Activated T-helper 17 cell treated with anti-CD3 and anti-CD28 coated beads, Interleukin-2, amount 50 U/mL, for 72 hours (primary cell): ENCODE measurements around the gene GSK3B. TPM values are rescaled to one million over a fixed set of nuclear protein-coding genes. Genes with fewer than 3 reads are reported as not detected.
A peak's percentile ranks its signal among the peaks of the same experiment; 100 is the strongest.

Experiments
- ATAC-seq: fragments of 150-1000 bp; cut with Tn5 transposase; replicated peaks from 2 replicates; pipeline ENCODE4 v1.10.0; 2021; ENCODE audit warnings: mild to moderate bottlenecking, moderate library complexity
- H3K27ac Mint-ChIP-seq: one replicate; pipeline ENCODE4 v1.8.0; 2022; ENCODE audit warnings: mixed read lengths
- H3K27me3 Mint-ChIP-seq: one replicate; pipeline ENCODE4 v1.8.0; 2022; ENCODE audit warnings: mixed read lengths
- H3K36me3 Mint-ChIP-seq: one replicate; pipeline ENCODE4 v1.8.0; 2022; ENCODE audit warnings: low read depth, mild to moderate bottlenecking, mixed read lengths
- H3K4me1 Mint-ChIP-seq: one replicate; pipeline ENCODE4 v1.8.0; 2022; ENCODE audit warnings: mixed read lengths
- H3K4me3 Mint-ChIP-seq: one replicate; pipeline ENCODE4 v1.8.0; 2022; ENCODE audit warnings: mild to moderate bottlenecking, mixed read lengths
- H3K9me3 Mint-ChIP-seq: one replicate; pipeline ENCODE4 v1.8.0; 2022; ENCODE audit warnings: mixed read lengths
- total RNA-seq, 2 donors: library from RNA; stranded (reverse); gene quantifications; one replicate each; pipeline ENCODE4 v1.2.3, GENCODE V29; 2022

GSK3B gene
- total RNA-seq, 2 donors from 2014 or later: 31.5 to 36.9 TPM

GRCh38 chr3:119794401-119794800 lies 299.8 kb downstream of the GSK3B start:
- Mint-ChIP-seq H3K27ac (no peak overlapping the region), H3K4me3 (no peak overlapping the region), H3K36me3 (no peaks in the 10 kb centered on the region), H3K27me3 (peaks cover 13% of the 10 kb centered on the region), H3K4me1 (no peaks in the 10 kb centered on the region), H3K9me3 (no peaks in the 10 kb centered on the region)
- ATAC-seq: no peak

GRCh38 chr3:119792270-119792669 lies 302.0 kb downstream of the GSK3B start:
- Mint-ChIP-seq H3K9me3 (peaks cover 3% of the 10 kb centered on the region), H3K36me3 (no peaks in the 10 kb centered on the region), H3K4me1 (no peaks in the 10 kb centered on the region), H3K4me3 (no peak overlapping the region), H3K27ac (no peak overlapping the region), H3K27me3 (peaks cover 5% of the 10 kb centered on the region)
- ATAC-seq: no peak

- no peaks in the 10 kb centered on the region for H3K4me1 Mint-ChIP-seq
- H3K36me3 Mint-ChIP-seq: no peaks in the 10 kb centered on the region
- no peak overlapping the region for H3K27ac Mint-ChIP-seq
- no peak for ATAC-seq
- no peak overlapping the region for H3K4me3 Mint-ChIP-seq
- no peaks in the 10 kb centered on the region for H3K27me3 Mint-ChIP-seq
- H3K9me3 Mint-ChIP-seq: peaks cover 3% of the 10 kb centered on the region
Observed at GRCh38 chr3:119790369-119790768, 303.9 kb downstream of the GSK3B start.

GRCh38 chr3:119786409-119786808 lies 307.8 kb downstream of the GSK3B start:
- H3K9me3 Mint-ChIP-seq: peaks cover 3% of the 10 kb centered on the region
- H3K27me3 Mint-ChIP-seq: no peaks in the 10 kb centered on the region
- no peak overlapping the region for H3K27ac Mint-ChIP-seq
- H3K4me3 Mint-ChIP-seq: no peak overlapping the region
- no peaks in the 10 kb centered on the region for H3K36me3 Mint-ChIP-seq
- ATAC-seq: no peak
- no peaks in the 10 kb centered on the region for H3K4me1 Mint-ChIP-seq

GRCh38 chr3:119783883-119784282 lies 310.4 kb downstream of the GSK3B start:
- H3K27me3 Mint-ChIP-seq: no peaks in the 10 kb centered on the region
- no peaks in the 10 kb centered on the region for H3K36me3 Mint-ChIP-seq
- no peaks in the 10 kb centered on the region for H3K4me1 Mint-ChIP-seq
- H3K4me3 Mint-ChIP-seq: no peak overlapping the region
- no peak for ATAC-seq
- H3K27ac Mint-ChIP-seq: no peak overlapping the region
- H3K9me3 Mint-ChIP-seq: no peaks in the 10 kb centered on the region

- H3K27me3 Mint-ChIP-seq: no peaks in the 10 kb centered on the region
- no peak for ATAC-seq
- no peak overlapping the region for H3K4me3 Mint-ChIP-seq
- no peaks in the 10 kb centered on the region for H3K9me3 Mint-ChIP-seq
- H3K36me3 Mint-ChIP-seq: no peaks in the 10 kb centered on the region
- H3K27ac Mint-ChIP-seq: no peak overlapping the region
- H3K4me1 Mint-ChIP-seq: no peaks in the 10 kb centered on the region
Observed at GRCh38 chr3:119783255-119783654, 311.0 kb downstream of the GSK3B start.

- no peak for ATAC-seq
- no peaks in the 10 kb centered on the region for H3K36me3 Mint-ChIP-seq
- H3K27ac Mint-ChIP-seq: no peak overlapping the region
- H3K4me1 Mint-ChIP-seq: no peaks in the 10 kb centered on the region
- H3K9me3 Mint-ChIP-seq: no peaks in the 10 kb centered on the region
- H3K27me3 Mint-ChIP-seq: no peaks in the 10 kb centered on the region
- no peak overlapping the region for H3K4me3 Mint-ChIP-seq
Observed at GRCh38 chr3:119782460-119782859, 311.8 kb downstream of the GSK3B start.

- Mint-ChIP-seq H3K27me3 (no peaks in the 10 kb centered on the region), H3K27ac (peak within 1 kb of the TSS; percentile 80), H3K4me3 (no peak within 1 kb of the TSS), H3K4me1 (no peaks in the 10 kb centered on the region), H3K36me3 (no peaks in the 10 kb centered on the region), H3K9me3 (peaks cover under 1% of the 10 kb centered on the region)
- no peak for ATAC-seq
Observed at GRCh38 chr3:119781330-119782198, 312.7 kb downstream of the GSK3B start, which contains the start of gene NR1I2. Gene NR1I2, plus strand, starts transcription at chr3:119782101.

- no peaks in the 10 kb centered on the region for H3K4me1 Mint-ChIP-seq
- no peak overlapping the region for H3K4me3 Mint-ChIP-seq
- H3K27ac Mint-ChIP-seq: peak overlapping the region; percentile 80
- peaks cover 10% of the 10 kb centered on the region for H3K9me3 Mint-ChIP-seq
- ATAC-seq: no peak
- H3K27me3 Mint-ChIP-seq: peaks cover 2% of the 10 kb centered on the region
- H3K36me3 Mint-ChIP-seq: no peaks in the 10 kb centered on the region
Observed at GRCh38 chr3:119779731-119780383, 314.4 kb downstream of the GSK3B start.

GRCh38 chr3:119778811-119779210 lies 315.4 kb downstream of the GSK3B start:
- Mint-ChIP-seq H3K36me3 (no peaks in the 10 kb centered on the region), H3K4me3 (no peak overlapping the region), H3K27ac (no peak overlapping the region), H3K4me1 (no peaks in the 10 kb centered on the region), H3K9me3 (peaks cover 11% of the 10 kb centered on the region), H3K27me3 (peaks cover 3% of the 10 kb centered on the region)
- ATAC-seq: no peak

GRCh38 chr3:119778176-119778575 lies 316.1 kb downstream of the GSK3B start:
- Mint-ChIP-seq H3K27me3 (peaks cover 3% of the 10 kb centered on the region), H3K27ac (no peak overlapping the region), H3K36me3 (no peaks in the 10 kb centered on the region), H3K4me3 (no peak overlapping the region), H3K9me3 (peaks cover 11% of the 10 kb centered on the region), H3K4me1 (no peaks in the 10 kb centered on the region)
- no peak for ATAC-seq

GRCh38 chr3:119776304-119776703 lies 317.9 kb downstream of the GSK3B start:
- no peak for ATAC-seq
- Mint-ChIP-seq H3K27ac (no peak overlapping the region), H3K4me3 (no peak overlapping the region), H3K9me3 (peaks cover 11% of the 10 kb centered on the region), H3K27me3 (peaks cover 3% of the 10 kb centered on the region), H3K4me1 (no peaks in the 10 kb centered on the region), H3K36me3 (no peaks in the 10 kb centered on the region)

- Mint-ChIP-seq H3K4me1 (no peaks in the 10 kb centered on the region), H3K36me3 (no peaks in the 10 kb centered on the region), H3K27me3 (peaks cover 3% of the 10 kb centered on the region), H3K27ac (no peak overlapping the region), H3K4me3 (no peak overlapping the region), H3K9me3 (peaks cover 11% of the 10 kb centered on the region)
- ATAC-seq: no peak
Observed at GRCh38 chr3:119774444-119774843, 319.8 kb downstream of the GSK3B start.
